Neural progenitor cell (in vitro differentiated cells): ENCODE data around the gene PPP1R9B. TPM values are rescaled to one million over a fixed set of nuclear protein-coding genes. Genes with fewer than 3 reads are reported as not detected.

Experiments
- DNase-seq: peaks from one replicate; pipeline ENCODE4 v3.0.0-alpha.2; 2016; ENCODE audit warnings: low spot score
- H2AFZ ChIP-seq: fragments of 200-600 bp; sonication (generic); replicated peaks from 2 replicates; pipeline ENCODE4 v1.6.1; 2016; ENCODE audit warnings: antibody characterized with exemption
- H3F3A ChIP-seq: fragments of 200-600 bp; sonication (generic); 2 replicates; pipeline ENCODE4 v1.6.1; 2016; ENCODE audit warnings: antibody characterized with exemption, low read depth
- H3K27ac ChIP-seq: fragments of 200-600 bp; sonication (generic); 2 replicates; pipeline ENCODE4 v1.5.1; 2016; ENCODE audit warnings: mild to moderate bottlenecking
- H3K27me3 ChIP-seq: fragments of 200-600 bp; sonication (generic); 2 replicates; pipeline ENCODE4 v1.6.1; 2016; ENCODE audit warnings: mild to moderate bottlenecking, moderate library complexity
- H3K36me3 ChIP-seq: fragments of 200-600 bp; sonication (generic); 2 replicates; pipeline ENCODE4 v1.5.1; 2016
- H3K4me1 ChIP-seq: fragments of 200-600 bp; sonication (generic); 2 replicates; pipeline ENCODE4 v1.6.1; 2016; ENCODE audit warnings: mixed run types
- H3K4me2 ChIP-seq: fragments of 200-600 bp; sonication (generic); 2 replicates; pipeline ENCODE4 v1.6.1; 2016
- H3K4me3 ChIP-seq: fragments of 200-600 bp; sonication (generic); 2 replicates; pipeline ENCODE4 v1.5.1; 2016
- H3K79me2 ChIP-seq: fragments of 200-600 bp; sonication (generic); 2 replicates; pipeline ENCODE4 v1.6.1; 2016; ENCODE audit warnings: low read depth
- H3K9ac ChIP-seq: fragments of 200-600 bp; sonication (generic); 2 replicates; pipeline ENCODE4 v1.6.1; 2016
- H3K9me3 ChIP-seq: fragments of 200-600 bp; sonication (generic); 2 replicates; pipeline ENCODE4 v1.5.1; 2016; ENCODE audit warnings: low read depth
- H4K20me1 ChIP-seq: fragments of 200-600 bp; sonication (generic); 2 replicates; pipeline ENCODE4 v1.6.1; 2016; ENCODE audit warnings: low read depth
- H3K27ac Mint-ChIP-seq: 3 replicates; pipeline ENCODE4 v1.8.0; 2021; ENCODE audit warnings: mixed read lengths
- H3K27me3 Mint-ChIP-seq: 2 replicates; pipeline ENCODE4 v1.8.0; 2022; ENCODE audit warnings: low read depth, mild to moderate bottlenecking, inconsistent platforms, moderate library complexity, mixed read lengths; ENCODE audit not compliant: insufficient read depth
- H3K36me3 Mint-ChIP-seq: 3 replicates; pipeline ENCODE4 v1.8.0; 2021; ENCODE audit warnings: mixed read lengths
- H3K4me1 Mint-ChIP-seq: 3 replicates; pipeline ENCODE4 v1.8.0; 2021; ENCODE audit warnings: mixed read lengths
- H3K4me3 Mint-ChIP-seq: 3 replicates; pipeline ENCODE4 v1.8.0; 2021; ENCODE audit warnings: mild to moderate bottlenecking, moderate library complexity, mixed read lengths
- H3K9me3 Mint-ChIP-seq: 3 replicates; pipeline ENCODE4 v1.8.0; 2020; ENCODE audit warnings: mixed read lengths
- EZH2 ChIP-seq: fragments of 200-600 bp; sonication (generic); IDR thresholded peaks from 2 replicates; pipeline ENCODE4 v1.6.1; 2017; ENCODE audit warnings: antibody characterized with exemption, mild to moderate bottlenecking, moderate library complexity
- EZH2phosphoT487 ChIP-seq: fragments of 200-600 bp; sonication (generic); IDR thresholded peaks from 2 replicates; pipeline ENCODE4 v1.6.1; 2017; ENCODE audit warnings: antibody characterized with exemption
- total RNA-seq: library from RNA; depleted of rRNA; stranded (reverse); fragments of >200 nt; gene quantifications from 2 replicates; pipeline ENCODE4 v1.2.3, GENCODE V29; 2015; ENCODE audit warnings: low replicate concordance
- TF ChIP-seq, protein P1 (sequence below): fragments of 200-600 bp; sonication (generic); IDR thresholded peaks from 2 replicates; pipeline ENCODE4 v1.5.1; 2017; ENCODE audit warnings: antibody characterized with exemption, mild to moderate bottlenecking

PPP1R9B gene
- total RNA-seq, 1 donor from 2014 or later: 12.0 TPM

DNA sequence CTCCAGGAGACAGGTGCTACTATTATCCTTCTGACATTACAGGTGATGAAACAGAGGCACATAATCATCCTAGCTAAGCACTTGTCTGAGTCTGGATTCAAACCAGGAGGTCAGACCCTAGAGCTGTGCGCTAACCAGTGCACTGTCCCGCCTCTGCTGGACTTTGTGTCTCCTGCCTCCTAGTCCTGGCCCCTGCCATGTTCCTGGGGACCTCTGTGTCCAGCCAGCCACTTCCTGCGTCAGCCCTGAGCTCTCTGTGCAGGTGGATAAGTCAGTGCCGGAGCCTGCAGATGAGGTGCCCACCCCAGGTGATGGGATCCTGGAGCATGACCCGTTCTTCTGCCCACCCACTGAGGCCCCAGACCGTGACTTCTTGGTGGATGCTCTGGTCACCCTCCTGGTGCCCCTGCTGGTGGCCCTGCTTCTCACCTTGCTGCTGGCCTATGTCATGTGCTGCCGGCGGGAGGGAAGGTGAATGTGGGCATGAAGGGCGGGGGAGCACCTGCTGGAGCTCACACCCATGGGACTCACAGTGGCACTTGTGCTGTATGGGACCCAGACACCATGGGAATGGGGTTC, 19.5 kb upstream of the PPP1R9B start:
- Histone ChIP-seq H4K20me1 (no peaks in the 10 kb centered on the region), H3K4me1 (no peaks in the 10 kb centered on the region), H3K79me2 (no peaks in the 10 kb centered on the region), H3K36me3 (no peaks in the 10 kb centered on the region), H3K9ac (no peak overlapping the region), H3K9me3 (no peaks in the 10 kb centered on the region), H3F3A (peaks cover 4% of the 10 kb centered on the region), H3K4me3 (no peak overlapping the region), H3K4me2 (no peak overlapping the region), H3K27ac (no peak overlapping the region), H3K27me3 (no peaks in the 10 kb centered on the region), H2AFZ (no peak overlapping the region)
- H3K9me3 Mint-ChIP-seq: no peaks in the 10 kb centered on the region
- H3K27me3 Mint-ChIP-seq: peaks cover 17% of the 10 kb centered on the region
- TF ChIP-seq EZH2phosphoT487 (no peak), EZH2 (no peak)
- TF ChIP-seq, protein P1, sequence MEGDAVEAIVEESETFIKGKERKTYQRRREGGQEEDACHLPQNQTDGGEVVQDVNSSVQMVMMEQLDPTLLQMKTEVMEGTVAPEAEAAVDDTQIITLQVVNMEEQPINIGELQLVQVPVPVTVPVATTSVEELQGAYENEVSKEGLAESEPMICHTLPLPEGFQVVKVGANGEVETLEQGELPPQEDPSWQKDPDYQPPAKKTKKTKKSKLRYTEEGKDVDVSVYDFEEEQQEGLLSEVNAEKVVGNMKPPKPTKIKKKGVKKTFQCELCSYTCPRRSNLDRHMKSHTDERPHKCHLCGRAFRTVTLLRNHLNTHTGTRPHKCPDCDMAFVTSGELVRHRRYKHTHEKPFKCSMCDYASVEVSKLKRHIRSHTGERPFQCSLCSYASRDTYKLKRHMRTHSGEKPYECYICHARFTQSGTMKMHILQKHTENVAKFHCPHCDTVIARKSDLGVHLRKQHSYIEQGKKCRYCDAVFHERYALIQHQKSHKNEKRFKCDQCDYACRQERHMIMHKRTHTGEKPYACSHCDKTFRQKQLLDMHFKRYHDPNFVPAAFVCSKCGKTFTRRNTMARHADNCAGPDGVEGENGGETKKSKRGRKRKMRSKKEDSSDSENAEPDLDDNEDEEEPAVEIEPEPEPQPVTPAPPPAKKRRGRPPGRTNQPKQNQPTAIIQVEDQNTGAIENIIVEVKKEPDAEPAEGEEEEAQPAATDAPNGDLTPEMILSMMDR: no peak
- DNase-seq: no peak
- no peaks in the 10 kb centered on the region for H3K36me3 Mint-ChIP-seq
- no peak overlapping the region for H3K4me3 Mint-ChIP-seq
- no peak overlapping the region for H3K27ac Mint-ChIP-seq
- peaks cover 25% of the 10 kb centered on the region for H3K4me1 Mint-ChIP-seq

DNA sequence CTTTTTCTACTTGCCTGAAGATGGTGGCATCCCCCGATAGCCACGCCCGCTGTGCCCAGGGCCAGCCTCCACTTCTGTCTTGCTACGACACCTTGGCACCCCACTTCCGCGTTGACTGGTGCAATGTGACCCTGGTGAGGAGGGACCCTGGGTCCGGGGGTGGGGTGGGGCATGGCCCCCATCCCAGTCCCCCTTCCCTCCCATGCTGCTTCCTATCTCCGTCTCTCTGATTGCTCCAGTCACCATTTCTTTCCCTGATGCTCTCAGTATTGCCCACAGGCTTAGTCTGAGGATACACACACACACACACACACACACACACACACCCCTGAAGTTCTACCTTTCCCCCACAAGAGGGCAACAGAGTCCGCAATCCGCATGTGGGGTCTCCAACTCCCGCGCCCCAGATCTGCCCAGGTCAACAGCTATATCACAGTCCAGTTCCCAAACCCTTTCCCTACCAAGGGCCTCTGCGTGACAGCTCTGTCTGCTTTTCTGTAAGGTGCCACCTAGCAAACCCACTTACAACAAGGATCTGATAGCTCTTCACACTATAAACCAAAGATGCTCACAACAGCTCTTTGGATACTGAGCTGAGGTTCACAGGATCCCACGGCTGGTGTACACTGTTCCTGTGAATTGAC, 18.8 kb upstream of the PPP1R9B start:
- no peaks in the 10 kb centered on the region for H3K27me3 ChIP-seq
- no peak overlapping the region for H3K4me2 ChIP-seq
- Mint-ChIP-seq H3K27ac (no peak overlapping the region), H3K4me3 (no peak overlapping the region), H3K4me1 (peaks cover 21% of the 10 kb centered on the region), H3K9me3 (no peaks in the 10 kb centered on the region), H3K27me3 (peaks cover 17% of the 10 kb centered on the region), H3K36me3 (no peaks in the 10 kb centered on the region)
- peak; percentile 87 for DNase-seq
- no peak overlapping the region for H3K27ac ChIP-seq
- no peaks in the 10 kb centered on the region for H4K20me1 ChIP-seq
- H3K9me3 ChIP-seq: no peaks in the 10 kb centered on the region
- H2AFZ ChIP-seq: no peak overlapping the region
- H3K4me1 ChIP-seq: no peaks in the 10 kb centered on the region
- H3F3A ChIP-seq: peaks cover 4% of the 10 kb centered on the region
- H3K4me3 ChIP-seq: no peak overlapping the region
- no peak for TF ChIP-seq EZH2phosphoT487
- TF ChIP-seq, protein P1: peak; percentile 87
- H3K79me2 ChIP-seq: no peaks in the 10 kb centered on the region
- H3K9ac ChIP-seq: no peak overlapping the region
- no peaks in the 10 kb centered on the region for H3K36me3 ChIP-seq

DNA sequence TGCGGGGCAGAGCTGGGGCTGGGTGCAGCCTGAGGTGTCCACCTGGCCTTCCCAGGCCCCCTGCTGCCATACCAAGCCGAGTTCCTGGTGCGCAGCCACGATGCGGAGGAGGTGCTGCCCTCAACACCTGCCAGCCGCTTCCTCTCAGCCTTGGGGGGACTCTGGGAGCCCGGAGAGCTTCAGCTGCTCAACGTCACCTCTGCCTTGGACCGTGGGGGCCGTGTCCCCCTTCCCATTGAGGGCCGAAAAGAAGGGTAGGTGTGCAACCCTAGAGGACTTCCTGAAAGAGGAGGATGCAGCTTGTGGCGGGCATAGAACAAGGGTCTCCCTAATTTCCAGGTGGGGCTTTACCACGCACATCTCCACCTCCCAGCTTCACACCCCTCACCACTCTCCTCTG, 17.8 kb upstream of the PPP1R9B start:
- no peak for DNase-seq
- Histone ChIP-seq H3F3A (peaks cover 4% of the 10 kb centered on the region), H3K4me3 (no peak overlapping the region), H3K9me3 (no peaks in the 10 kb centered on the region), H3K79me2 (no peaks in the 10 kb centered on the region), H4K20me1 (no peaks in the 10 kb centered on the region), H3K27me3 (no peaks in the 10 kb centered on the region), H2AFZ (no peak overlapping the region), H3K9ac (no peak overlapping the region), H3K4me2 (no peak overlapping the region), H3K36me3 (no peaks in the 10 kb centered on the region), H3K4me1 (no peaks in the 10 kb centered on the region), H3K27ac (no peak overlapping the region)
- H3K4me3 Mint-ChIP-seq: peak overlapping the region; percentile 75
- H3K9me3 Mint-ChIP-seq: no peaks in the 10 kb centered on the region
- peaks cover 22% of the 10 kb centered on the region for H3K27me3 Mint-ChIP-seq
- no peak overlapping the region for H3K27ac Mint-ChIP-seq
- H3K4me1 Mint-ChIP-seq: peaks cover 19% of the 10 kb centered on the region
- no peak for TF ChIP-seq EZH2
- TF ChIP-seq EZH2phosphoT487: no peak
- TF ChIP-seq, protein P1: no peak
- H3K36me3 Mint-ChIP-seq: no peaks in the 10 kb centered on the region
